GM12801 (cell line): ENCODE data around the gene HTR6.

Source experiments
- TF ChIP-seq, protein P1 (sequence below): IDR thresholded peaks from one replicate; pipeline ENCODE4 v1.5.1; 2011; ENCODE audit warnings: control low read depth; ENCODE audit not compliant: insufficient read length; ENCODE audit errors: extremely low read depth

Gene HTR6

DNA sequence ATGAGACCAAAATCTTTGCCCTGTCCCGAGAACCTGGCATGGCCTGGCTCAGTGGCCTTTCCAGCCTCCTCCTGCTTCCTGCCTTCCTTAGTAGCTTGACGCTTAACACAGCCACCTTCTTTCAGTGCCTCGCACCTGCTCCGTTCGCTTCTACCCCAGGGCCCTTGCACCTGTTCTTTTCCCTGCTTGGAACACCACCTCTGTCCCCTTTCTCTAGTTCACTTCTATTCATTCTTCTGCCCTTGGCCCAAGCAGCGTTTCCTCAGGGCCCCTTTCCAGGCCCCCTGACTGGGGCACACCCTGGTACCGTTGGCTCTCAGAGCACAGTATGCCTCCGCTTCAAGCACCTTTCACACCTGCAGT lies 9.0 kb upstream of the HTR6 start:
- TF ChIP-seq, protein P1, sequence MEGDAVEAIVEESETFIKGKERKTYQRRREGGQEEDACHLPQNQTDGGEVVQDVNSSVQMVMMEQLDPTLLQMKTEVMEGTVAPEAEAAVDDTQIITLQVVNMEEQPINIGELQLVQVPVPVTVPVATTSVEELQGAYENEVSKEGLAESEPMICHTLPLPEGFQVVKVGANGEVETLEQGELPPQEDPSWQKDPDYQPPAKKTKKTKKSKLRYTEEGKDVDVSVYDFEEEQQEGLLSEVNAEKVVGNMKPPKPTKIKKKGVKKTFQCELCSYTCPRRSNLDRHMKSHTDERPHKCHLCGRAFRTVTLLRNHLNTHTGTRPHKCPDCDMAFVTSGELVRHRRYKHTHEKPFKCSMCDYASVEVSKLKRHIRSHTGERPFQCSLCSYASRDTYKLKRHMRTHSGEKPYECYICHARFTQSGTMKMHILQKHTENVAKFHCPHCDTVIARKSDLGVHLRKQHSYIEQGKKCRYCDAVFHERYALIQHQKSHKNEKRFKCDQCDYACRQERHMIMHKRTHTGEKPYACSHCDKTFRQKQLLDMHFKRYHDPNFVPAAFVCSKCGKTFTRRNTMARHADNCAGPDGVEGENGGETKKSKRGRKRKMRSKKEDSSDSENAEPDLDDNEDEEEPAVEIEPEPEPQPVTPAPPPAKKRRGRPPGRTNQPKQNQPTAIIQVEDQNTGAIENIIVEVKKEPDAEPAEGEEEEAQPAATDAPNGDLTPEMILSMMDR = no peak

DNA sequence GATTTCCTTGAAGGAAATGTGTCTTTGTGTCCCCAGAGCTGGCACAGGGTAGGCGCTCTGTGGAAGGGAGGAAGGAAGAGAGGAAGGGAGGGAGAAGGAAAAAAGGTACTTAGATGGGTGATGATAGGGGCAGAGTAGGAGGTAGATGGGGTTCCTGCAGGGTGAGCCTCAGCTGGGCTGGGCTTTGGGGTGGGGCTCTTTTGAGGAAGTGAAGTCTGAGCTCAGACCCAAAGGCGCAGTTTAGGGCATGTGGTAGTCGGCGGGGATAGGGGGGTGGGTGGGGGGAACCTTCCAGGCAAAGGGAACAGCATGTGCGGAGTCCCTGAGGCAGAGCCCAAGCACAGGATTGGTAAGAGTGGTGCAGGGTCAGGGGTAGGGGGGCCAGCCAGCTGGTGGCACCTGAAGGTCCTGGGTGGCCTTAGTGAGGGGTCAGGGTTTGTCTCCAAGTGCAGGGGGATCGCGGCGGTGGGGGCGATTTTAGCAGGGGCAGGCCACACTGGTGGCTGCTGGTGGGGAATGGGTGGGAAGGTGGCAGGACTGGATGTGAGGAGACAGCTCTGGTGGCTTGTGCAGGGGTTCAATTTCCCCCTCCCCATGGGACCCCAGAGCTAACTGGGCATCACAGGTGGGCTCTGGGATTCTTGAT lies 8.4 kb upstream of the HTR6 start:
- TF ChIP-seq, protein P1 = no peak

DNA sequence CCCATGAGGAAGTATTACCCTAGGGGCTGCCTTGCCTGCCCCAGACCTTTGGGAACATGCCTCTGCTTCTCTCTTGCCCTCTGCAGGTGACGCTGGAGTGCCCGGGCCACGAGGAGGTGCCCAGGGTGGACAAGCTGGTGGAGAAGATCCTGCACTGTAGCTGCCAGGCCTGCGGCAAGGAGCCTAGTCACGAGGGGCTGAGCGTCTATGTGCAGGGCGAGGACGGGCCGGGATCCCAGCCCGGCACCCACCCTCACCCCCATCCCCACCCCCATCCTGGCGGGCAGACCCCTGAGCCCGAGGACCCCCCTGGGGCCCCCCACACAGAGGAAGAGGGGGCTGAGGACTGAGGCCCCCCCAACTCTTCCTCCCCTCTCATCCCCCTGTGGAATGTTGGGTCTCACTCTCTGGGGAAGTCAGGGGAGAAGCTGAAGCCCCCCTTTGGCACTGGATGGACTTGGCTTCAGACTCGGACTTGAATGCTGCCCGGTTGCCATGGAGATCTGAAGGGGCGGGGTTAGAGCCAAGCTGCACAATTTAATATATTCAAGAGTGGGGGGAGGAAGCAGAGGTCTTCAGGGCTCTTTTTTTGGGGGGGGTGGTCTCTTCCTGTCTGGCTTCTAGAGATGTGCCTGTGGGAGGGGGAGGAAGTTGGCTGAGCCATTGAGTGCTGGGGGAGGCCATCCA lies 7.8 kb upstream of the HTR6 start:
- TF ChIP-seq, protein P1 = no peak

DNA sequence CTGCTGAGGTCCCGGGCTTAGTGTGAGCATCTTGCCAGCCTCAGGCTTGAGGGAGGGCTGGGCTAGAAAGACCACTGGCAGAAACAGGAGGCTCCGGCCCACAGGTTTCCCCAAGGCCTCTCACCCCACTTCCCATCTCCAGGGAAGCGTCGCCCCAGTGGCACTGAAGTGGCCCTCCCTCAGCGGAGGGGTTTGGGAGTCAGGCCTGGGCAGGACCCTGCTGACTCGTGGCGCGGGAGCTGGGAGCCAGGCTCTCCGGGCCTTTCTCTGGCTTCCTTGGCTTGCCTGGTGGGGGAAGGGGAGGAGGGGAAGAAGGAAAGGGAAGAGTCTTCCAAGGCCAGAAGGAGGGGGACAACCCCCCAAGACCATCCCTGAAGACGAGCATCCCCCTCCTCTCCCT lies 7.2 kb upstream of the HTR6 start:
- TF ChIP-seq, protein P1 = no peak

DNA sequence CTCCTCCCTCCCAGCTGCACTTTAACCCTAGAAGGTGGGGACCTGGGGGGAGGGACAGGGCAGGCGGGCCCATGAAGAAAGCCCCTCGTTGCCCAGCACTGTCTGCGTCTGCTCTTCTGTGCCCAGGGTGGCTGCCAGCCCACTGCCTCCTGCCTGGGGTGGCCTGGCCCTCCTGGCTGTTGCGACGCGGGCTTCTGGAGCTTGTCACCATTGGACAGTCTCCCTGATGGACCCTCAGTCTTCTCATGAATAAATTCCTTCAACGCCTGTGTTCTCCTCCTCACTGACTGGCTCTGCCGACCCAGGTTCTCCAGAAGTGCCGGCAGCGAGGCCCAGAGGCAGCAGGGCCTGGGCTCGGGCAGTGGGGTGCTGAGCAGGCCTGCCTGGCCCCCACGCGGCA lies 6.5 kb upstream of the HTR6 start:
- TF ChIP-seq, protein P1 = no peak

DNA sequence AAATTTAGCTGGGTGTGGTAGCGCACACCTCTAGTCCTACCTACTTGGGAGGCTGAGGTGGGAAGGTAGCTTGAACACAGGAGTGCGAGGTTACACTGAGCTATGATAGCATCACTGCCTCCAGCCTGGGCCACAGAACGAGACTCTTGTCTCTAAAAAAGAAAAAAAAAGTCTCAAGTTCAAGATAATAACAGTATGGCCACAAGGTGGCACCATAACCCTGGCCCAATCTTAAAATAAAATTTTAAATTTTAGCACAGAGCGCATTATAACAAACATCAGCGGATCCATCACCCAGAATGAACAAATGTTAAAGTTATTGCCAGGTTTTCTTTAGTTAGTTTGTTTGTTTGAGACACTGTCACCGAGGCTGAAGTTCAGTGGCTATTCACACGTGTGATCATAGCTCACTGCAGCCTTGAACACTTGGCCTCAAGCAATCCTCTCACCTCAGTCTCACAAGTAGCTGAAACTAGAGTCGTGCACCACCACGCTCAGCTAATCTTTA lies 2.9 kb upstream of the HTR6 start:
- TF ChIP-seq, protein P1 = no peak

DNA sequence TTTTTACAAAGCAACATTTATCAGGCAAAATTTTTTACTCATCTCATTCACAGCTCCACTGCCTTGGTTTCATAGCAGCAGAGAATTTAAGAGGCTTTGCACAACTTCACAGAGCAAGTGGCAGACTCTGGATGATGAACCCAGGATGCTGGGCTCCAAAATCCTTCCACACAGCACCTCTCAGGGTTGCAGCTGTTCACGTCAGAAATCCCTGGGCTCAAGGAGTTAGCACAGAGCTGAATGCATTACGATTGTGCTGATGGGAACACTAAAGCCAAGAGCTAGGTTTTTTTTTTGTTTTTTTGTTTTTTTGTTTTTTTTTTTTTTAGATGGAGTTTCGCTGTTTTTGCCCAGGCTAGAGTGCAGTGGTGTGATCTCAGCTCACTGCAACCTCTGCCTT lies 2.4 kb upstream of the HTR6 start:
- TF ChIP-seq, protein P1 = no peak
